Measurements from ENCODE around the gene AGBL4.

The AGBL4 gene

DNA sequence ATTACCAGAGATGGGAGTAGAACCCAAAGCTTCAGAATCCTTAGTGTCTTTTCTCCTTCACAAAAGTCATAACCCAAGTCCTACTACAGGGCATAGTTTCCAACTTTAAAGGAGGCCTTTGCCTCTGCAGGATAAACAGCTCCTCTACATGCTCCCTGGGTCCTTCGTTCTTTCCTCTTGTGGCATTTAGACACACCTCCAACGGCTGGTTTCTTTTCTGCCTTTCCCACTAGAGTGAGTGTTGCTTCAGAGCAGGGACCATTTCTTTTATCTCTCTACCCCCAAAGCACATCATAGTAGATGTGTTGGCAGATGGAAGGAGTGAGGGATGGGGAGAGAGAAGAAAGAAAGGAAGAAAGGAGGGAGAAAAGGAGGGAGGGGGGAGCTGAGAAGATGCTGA, 1407.0 kb downstream of the AGBL4 start:
- no peak for TF ChIP-seq NFIC (IDR thresholded peaks at IDR 0.05)
- no peak for TF ChIP-seq TEAD4 (IDR thresholded peaks at IDR 0.05)
- no peak for TF ChIP-seq CREB1 (IDR thresholded peaks at IDR 0.05; ENCODE audit: low read depth)
- TF ChIP-seq EP300 (IDR thresholded peaks at IDR 0.05; ENCODE audit: borderline replicate concordance), result no peak
- TF ChIP-seq TAF1 (IDR thresholded peaks at IDR 0.05; ENCODE audit: low read depth), result no peak
- TF ChIP-seq, protein P1, sequence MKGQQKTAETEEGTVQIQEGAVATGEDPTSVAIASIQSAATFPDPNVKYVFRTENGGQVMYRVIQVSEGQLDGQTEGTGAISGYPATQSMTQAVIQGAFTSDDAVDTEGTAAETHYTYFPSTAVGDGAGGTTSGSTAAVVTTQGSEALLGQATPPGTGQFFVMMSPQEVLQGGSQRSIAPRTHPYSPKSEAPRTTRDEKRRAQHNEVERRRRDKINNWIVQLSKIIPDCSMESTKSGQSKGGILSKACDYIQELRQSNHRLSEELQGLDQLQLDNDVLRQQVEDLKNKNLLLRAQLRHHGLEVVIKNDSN (IDR thresholded peaks at IDR 0.05), result no peak
- no peak for TF ChIP-seq TCF12 (IDR thresholded peaks at IDR 0.05; ENCODE audit: low read depth)
- TF ChIP-seq, protein P2, sequence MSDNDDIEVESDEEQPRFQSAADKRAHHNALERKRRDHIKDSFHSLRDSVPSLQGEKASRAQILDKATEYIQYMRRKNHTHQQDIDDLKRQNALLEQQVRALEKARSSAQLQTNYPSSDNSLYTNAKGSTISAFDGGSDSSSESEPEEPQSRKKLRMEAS (IDR thresholded peaks at IDR 0.05), result no peak
- TF ChIP-seq EGR1 (IDR thresholded peaks at IDR 0.05), result no peak

DNA sequence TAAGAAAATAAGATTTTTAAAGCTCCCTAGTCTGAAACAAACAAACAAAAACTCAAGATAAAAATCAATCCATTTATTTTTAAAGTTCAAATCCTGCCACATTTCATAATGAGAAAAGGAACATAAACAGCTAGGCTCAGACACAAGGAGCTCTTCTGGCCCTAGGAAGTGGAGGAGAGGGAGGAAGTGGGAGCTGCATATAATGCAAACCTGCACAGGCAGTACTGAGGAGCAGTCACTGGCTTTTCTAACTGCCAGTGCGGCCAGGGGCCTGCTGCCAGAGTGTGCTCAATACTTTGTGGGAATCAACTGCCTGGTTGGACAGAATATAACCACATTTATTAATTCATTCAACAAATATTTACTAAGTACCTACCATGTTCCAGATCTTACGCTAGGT, 1411.9 kb downstream of the AGBL4 start:
- no peak for TF ChIP-seq ZBTB7A (IDR thresholded peaks at IDR 0.05; ENCODE audit: low read depth)
- no peak for TF ChIP-seq TEAD4 (IDR thresholded peaks at IDR 0.05)
- TF ChIP-seq YY1 (IDR thresholded peaks at IDR 0.05; ENCODE audit: low read depth), result no peak
- TF ChIP-seq, protein P1 (IDR thresholded peaks at IDR 0.05), result no peak
- TF ChIP-seq RAD21 (IDR thresholded peaks at IDR 0.05; ENCODE audit: low read depth), result no peak
- TF ChIP-seq, protein P2 (IDR thresholded peaks at IDR 0.05), result no peak
- TF ChIP-seq NFIC (IDR thresholded peaks at IDR 0.05), result no peak
- TF ChIP-seq EGR1 (IDR thresholded peaks at IDR 0.05), result no peak
- TF ChIP-seq EP300 (IDR thresholded peaks at IDR 0.05; ENCODE audit: borderline replicate concordance), result no peak
- TF ChIP-seq CREB1 (IDR thresholded peaks at IDR 0.05; ENCODE audit: low read depth), result no peak
- no peak for TF ChIP-seq CEBPB (IDR thresholded peaks at IDR 0.05)
- TF ChIP-seq FOXM1 (IDR thresholded peaks at IDR 0.05; ENCODE audit: borderline replicate concordance, low read depth), result no peak
- TF ChIP-seq TAF1 (IDR thresholded peaks at IDR 0.05; ENCODE audit: low read depth), result no peak
- TF ChIP-seq TCF12 (IDR thresholded peaks at IDR 0.05; ENCODE audit: low read depth), result no peak
- TF ChIP-seq, protein P3, sequence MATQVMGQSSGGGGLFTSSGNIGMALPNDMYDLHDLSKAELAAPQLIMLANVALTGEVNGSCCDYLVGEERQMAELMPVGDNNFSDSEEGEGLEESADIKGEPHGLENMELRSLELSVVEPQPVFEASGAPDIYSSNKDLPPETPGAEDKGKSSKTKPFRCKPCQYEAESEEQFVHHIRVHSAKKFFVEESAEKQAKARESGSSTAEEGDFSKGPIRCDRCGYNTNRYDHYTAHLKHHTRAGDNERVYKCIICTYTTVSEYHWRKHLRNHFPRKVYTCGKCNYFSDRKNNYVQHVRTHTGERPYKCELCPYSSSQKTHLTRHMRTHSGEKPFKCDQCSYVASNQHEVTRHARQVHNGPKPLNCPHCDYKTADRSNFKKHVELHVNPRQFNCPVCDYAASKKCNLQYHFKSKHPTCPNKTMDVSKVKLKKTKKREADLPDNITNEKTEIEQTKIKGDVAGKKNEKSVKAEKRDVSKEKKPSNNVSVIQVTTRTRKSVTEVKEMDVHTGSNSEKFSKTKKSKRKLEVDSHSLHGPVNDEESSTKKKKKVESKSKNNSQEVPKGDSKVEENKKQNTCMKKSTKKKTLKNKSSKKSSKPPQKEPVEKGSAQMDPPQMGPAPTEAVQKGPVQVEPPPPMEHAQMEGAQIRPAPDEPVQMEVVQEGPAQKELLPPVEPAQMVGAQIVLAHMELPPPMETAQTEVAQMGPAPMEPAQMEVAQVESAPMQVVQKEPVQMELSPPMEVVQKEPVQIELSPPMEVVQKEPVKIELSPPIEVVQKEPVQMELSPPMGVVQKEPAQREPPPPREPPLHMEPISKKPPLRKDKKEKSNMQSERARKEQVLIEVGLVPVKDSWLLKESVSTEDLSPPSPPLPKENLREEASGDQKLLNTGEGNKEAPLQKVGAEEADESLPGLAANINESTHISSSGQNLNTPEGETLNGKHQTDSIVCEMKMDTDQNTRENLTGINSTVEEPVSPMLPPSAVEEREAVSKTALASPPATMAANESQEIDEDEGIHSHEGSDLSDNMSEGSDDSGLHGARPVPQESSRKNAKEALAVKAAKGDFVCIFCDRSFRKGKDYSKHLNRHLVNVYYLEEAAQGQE (IDR thresholded peaks at IDR 0.05; ENCODE audit: low read depth), result no peak

DNA sequence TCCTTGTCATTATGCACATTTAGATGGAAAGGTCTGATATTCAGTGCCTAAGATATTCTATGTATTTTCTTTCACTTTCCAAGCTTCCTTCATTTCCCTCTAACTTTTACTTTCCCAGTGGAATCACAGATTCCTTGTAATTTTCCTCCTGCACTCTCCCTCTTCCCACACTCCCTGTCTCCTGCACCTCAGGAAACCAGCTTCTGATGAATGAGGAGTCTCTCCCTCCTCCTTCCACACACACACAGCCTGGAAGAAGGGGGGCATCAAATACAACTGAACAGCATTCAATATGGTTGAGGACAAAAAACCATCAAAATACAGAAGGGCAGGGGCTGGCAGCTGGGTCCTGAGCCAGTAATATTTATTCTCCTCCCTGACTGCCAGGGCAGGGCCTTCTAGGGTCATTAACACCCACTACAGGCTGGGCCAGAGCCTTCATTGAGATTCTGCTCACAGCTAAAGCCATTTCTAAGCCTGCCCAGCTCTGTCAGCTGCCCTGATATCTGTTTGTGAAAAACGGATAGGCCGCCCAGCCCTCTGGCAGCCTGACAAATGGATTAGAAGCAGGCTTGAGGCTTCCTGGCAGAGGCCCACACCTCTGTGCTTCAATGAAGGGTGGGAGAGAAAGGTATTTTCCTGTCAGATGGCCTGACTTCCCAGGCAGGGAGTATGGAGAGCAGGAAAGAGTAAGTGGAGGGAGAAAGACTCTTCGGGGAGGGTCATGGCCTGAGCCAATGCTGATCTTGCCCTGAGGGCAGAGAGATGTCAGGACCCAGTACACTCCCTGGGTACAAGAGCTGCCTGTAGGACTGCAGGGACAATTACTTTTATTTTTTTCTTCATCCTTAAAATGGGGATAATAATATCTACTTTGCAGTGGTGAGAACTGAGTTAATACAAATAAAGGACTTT, 1412.9 kb downstream of the AGBL4 start:
- TF ChIP-seq FOXM1 (IDR thresholded peaks at IDR 0.05; ENCODE audit: borderline replicate concordance, low read depth), result no peak

DNA sequence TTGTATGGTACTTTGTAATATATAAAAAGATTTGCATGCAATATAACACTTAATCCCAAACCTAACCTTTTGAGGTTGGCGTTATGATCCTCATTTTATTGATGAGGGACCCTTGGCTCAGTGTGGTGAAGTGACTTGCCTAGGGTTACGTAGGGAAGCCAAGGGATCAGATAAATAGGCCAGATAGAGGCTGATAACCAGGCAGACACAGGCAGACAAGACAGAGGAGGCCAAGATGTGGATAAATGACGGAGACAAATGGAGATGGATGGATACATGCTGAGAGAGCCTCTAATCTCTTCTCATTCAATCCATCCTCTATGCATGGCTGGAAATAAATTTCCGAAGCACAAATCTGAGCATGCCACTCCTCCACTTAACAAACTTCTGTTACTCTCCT, 1414.9 kb downstream of the AGBL4 start:
- TF ChIP-seq, protein P2 (IDR thresholded peaks at IDR 0.05), result no peak
- TF ChIP-seq TCF12 (IDR thresholded peaks at IDR 0.05; ENCODE audit: low read depth) (no peak), EP300 (IDR thresholded peaks at IDR 0.05; ENCODE audit: borderline replicate concordance) (no peak), TEAD4 (IDR thresholded peaks at IDR 0.05) (no peak), CEBPB (IDR thresholded peaks at IDR 0.05) (no peak), NFIC (IDR thresholded peaks at IDR 0.05) (no peak), TAF1 (IDR thresholded peaks at IDR 0.05; ENCODE audit: low read depth) (no peak), YY1 (IDR thresholded peaks at IDR 0.05; ENCODE audit: low read depth) (no peak), FOXM1 (IDR thresholded peaks at IDR 0.05; ENCODE audit: borderline replicate concordance, low read depth) (no peak), ZBTB7A (IDR thresholded peaks at IDR 0.05; ENCODE audit: low read depth) (no peak), CREB1 (IDR thresholded peaks at IDR 0.05; ENCODE audit: low read depth) (no peak), RAD21 (IDR thresholded peaks at IDR 0.05; ENCODE audit: low read depth) (no peak), EGR1 (IDR thresholded peaks at IDR 0.05) (no peak)
- TF ChIP-seq, protein P3 (IDR thresholded peaks at IDR 0.05; ENCODE audit: low read depth), result no peak
- TF ChIP-seq, protein P1 (IDR thresholded peaks at IDR 0.05), result no peak

DNA sequence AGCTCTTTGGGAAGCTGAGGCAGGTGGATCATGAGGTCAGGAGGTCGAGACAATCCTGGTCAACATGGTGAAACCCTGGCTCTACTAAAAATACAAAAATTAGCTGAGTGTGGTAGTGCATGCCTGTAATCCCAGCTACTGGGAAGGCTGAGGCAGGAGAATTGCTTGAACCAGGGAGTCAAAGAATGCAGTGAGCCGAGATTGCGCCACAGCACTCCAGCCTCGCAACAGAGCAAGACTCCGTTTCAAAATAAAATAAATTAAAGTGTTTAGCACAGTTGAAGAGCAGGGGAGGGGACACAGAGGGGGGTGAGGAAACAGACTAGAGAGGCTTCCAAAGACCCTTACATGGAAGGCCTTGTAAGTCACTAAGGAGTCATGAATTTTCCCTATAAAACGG, 1420.5 kb downstream of the AGBL4 start:
- TF ChIP-seq CREB1 (IDR thresholded peaks at IDR 0.05; ENCODE audit: low read depth), result no peak
- TF ChIP-seq TAF1 (IDR thresholded peaks at IDR 0.05; ENCODE audit: low read depth), result no peak
- TF ChIP-seq TCF12 (IDR thresholded peaks at IDR 0.05; ENCODE audit: low read depth), result no peak
- TF ChIP-seq FOXM1 (IDR thresholded peaks at IDR 0.05; ENCODE audit: borderline replicate concordance, low read depth), result no peak
- TF ChIP-seq RAD21 (IDR thresholded peaks at IDR 0.05; ENCODE audit: low read depth), result no peak
- TF ChIP-seq, protein P3 (IDR thresholded peaks at IDR 0.05; ENCODE audit: low read depth), result no peak
- TF ChIP-seq EGR1 (IDR thresholded peaks at IDR 0.05), result no peak
- no peak for TF ChIP-seq EP300 (IDR thresholded peaks at IDR 0.05; ENCODE audit: borderline replicate concordance)

Measured in Ishikawa (cell line).